GM03348 (cell line): ENCODE measurements around the gene MANF.
"Not testable (repeated sequence)": the region's sequence is repeated elsewhere in the genome, so short reads cannot be mapped to it uniquely, and the experiment has no call there.

Source experiments
- DNase-seq: peaks from one replicate; pipeline ENCODE4 v3.0.0; 2012; ENCODE audit warnings: low spot score

Gene MANF

DNA sequence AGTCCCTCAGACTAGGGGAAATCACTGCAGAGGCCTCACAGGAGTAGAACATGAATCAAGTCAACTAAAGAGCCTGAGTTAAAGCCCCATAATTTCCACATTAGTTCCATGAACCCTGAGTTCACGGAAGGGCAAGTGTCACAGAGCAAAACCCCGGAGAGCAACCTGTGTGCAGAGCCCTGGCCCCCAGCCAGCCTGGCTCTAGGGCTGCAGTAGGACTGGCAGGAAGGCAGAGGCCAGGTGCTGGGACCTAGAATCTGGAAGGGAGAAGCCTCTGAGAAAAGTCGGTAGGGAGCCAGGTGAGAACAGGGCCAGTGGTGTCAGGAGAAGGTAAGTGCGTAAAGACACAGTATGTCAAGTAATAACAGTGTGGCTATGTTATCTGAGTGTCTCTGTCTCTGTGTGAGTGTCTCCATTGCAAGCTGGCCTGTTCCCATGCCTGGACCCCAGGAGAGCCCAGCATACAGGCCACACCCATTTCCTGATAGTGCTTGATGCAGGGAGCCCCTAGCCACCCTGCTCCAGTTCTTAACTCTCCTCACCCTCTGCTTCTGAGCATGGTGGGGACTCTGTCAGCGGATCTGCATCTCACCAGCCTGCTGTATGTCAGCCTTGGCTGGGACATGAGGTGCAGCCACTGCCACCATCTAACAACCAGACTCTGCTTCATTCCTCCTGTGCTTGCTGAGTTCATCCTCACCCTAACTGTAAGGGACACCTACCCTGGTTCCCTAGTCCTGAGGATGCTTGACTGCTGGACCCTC is 11.3 kb upstream of the MANF start:
- DNase-seq, result no peak

DNA sequence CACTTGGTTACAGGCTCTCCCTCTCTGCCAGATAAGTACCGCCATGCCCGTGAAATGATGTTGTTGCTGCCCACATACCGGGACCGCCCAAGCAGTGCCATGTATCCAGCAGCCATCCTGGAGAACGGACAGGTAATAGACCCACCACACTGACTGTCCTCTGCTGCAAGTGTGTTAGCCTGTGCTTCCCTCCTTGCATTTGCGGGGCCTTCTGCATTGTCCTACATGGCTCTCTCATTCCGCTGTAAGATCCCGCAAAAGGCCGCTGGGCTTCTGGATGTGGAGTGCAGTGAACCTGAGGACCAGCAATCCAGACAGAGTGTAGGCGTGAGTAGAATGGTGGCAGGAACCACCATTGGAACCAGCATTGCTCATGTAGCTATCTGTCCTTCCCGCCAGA is 10.6 kb upstream of the MANF start:
- DNase-seq, result no peak

DNA sequence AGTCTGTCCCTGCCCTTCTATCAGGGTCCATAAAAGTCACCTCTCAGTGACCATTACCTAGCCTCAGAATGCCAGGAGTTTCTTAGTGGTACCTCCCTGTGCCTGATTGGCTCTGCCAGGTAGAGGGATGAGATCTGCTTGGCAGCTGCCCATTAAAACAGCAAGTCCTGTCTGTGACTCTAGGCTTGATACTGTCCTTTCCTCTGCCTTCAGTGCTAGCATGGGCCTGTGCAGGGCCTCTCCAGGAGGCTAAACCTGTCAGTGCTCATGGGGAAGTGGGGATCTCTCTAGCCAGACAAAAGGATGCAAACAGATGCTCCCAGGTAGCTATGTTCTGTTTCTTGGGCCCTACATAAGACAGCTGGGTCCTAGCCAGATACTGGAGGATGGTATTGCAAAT is 10.0 kb upstream of the MANF start:
- no peak for DNase-seq

DNA sequence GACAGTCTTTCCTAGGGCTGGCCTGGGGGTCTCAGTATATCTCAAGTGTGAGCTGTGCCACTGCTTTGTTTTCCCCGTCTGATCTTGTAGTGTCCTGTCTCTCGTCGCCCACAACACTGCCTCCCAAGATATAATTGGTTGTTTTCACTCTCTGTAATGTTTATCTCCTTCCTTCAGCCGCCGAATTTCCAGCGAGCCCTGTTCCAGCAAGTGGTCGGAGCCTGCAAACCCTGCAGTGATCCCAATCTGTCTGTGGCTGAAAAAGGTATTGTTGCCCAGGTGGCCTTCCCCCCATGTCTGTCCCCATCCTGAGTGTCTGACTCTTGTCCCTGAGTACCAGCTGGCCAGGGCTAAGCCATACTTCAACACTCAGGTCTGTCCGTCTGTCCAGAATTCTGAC is 9.5 kb upstream of the MANF start:
- no peak for DNase-seq

DNA sequence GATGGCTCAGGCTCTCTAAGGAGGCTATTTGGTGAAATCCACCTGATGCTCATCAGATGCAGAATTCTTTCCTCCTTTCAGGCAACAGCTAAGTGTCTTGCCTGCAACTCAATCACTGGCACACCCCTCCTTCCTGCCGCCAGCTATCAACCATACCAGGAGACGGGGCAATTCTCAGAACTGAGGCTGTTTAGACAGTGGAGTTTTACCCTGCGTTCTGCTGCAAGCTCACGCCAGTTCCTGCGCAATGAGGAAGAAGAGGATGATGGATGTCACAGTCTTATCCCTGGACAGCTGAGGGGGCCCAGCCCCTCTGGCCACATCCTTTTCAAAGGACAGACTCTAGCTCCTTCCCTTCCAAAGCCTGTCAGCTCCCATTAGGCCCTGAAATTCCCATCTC is 7.0 kb upstream of the MANF start:
- no peak for DNase-seq

DNA sequence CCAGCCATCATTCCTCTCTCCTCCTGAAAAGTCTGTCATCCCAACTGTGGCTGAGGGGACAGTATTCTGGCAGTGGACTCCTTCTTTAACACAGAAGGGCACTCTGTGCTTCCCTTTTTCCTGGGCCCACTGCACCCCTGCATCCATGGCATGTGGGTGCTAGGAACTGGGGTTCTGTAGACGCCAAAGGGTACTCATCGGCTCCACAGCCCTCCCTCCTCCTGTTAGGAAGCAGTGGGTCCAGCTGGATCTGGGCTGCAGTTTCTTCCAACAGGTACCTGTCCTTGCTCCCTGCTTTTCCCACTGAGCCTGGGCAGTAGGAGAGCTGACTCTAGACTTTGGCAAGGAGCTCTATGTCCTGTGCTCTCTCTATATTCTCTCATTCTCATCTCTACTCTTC is 6.4 kb upstream of the MANF start:
- no peak for DNase-seq

DNA sequence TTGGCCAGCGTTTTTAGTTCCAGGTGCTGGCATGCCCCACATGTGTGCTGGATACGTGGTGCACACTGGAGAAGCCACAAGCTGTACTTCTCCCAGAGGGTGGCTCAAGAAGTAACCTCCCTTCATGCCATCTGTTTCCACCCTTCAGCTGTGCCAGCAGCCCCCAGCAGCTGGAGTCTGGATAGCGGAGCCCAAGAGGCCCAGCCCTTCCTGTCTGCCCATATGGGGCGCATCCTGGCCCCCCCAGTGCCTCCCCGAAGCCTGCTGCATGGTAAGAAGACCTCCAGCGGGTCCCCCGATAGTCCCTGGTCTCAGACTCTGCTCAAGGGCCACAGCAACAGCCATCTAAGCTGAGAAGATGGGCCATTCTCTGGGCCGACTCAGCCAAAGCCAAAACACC is 5.8 kb upstream of the MANF start:
- no peak for DNase-seq

DNA sequence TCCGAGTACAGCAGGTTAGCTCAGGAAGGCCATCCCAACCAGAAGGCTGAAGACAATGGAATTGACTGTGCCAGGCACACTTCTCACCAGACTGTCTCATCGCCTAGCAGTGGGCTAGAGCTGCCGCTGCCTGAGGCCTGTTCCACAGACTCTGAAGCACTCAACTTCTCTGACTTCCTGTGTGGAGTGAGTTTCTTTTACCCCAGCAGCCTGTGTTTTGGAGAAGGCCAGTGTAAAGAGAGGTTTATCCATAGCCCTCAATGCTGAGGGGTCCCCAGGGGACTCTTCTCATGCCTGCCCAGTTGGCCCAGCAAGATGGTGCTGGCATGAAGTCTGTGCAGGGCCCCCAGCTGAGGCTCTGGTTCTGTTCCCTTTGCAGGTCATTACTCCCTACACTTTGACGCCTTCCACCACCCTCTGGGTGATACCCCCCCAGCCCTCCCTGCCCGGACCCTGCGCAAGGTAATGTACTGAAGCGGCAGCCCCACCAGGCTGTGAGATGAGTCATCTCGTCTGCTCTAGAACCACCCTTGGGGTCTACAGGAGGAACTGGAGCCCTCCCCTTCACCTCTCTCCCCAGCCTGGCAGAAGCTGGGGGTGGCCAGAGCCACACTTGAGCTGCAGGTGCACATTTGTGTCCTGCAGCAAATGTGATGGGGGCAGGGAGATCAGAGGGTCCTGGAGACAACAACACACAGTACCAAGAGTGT is 5.2 kb upstream of the MANF start:
- DNase-seq, result no peak

DNA sequence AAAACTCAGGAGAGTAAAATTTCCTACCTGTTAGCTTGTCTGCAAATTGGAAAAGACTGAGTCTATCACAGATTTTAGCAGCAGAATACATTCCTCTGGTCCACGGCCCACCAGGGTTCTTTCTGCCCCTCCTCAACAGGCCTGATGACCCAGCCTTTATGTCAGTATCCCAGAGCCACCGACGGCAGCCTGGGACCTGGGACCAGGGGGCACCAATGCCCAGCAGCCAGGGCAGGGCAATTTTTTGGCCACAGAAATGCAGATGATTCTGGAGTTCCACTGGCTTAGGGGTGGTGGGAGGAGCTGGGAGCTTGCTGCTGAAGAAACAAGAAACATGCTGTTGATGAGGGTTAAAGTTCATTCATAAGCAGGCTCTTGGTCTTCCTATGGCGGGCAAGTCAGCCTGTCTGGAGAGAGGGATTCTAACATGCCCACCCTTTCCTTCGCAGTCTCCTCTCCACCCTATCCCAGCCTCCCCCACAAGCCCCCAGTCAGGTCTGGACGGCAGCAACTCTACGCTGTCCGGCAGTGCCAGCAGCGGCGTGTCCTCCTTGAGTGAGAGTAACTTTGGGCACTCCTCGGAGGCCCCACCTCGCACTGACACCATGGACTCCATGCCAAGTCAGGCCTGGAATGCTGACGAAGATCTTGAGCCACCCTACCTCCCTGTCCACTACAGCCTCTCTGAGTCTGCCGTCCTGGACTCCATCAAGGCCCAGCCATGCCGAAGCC is 4.3 kb upstream of the MANF start:
- no peak for DNase-seq

DNA sequence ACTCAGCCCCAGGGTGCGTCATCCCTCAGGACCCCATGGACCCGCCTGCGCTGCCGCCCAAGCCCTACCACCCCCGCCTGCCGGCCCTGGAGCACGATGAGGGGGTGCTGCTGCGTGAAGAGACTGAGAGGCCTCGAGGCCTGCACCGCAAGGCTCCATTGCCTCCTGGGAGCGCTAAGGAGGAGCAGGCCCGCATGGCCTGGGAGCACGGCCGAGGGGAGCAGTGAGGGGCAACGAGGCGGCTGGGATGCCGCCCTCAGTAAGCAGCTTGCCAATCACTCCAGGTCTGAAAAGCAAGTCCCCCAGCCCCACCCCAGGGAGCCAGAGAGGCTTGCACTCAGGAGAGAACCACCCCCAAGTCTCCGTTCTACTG is 3.8 kb upstream of the MANF start:
- DNase-seq, result no peak

DNA sequence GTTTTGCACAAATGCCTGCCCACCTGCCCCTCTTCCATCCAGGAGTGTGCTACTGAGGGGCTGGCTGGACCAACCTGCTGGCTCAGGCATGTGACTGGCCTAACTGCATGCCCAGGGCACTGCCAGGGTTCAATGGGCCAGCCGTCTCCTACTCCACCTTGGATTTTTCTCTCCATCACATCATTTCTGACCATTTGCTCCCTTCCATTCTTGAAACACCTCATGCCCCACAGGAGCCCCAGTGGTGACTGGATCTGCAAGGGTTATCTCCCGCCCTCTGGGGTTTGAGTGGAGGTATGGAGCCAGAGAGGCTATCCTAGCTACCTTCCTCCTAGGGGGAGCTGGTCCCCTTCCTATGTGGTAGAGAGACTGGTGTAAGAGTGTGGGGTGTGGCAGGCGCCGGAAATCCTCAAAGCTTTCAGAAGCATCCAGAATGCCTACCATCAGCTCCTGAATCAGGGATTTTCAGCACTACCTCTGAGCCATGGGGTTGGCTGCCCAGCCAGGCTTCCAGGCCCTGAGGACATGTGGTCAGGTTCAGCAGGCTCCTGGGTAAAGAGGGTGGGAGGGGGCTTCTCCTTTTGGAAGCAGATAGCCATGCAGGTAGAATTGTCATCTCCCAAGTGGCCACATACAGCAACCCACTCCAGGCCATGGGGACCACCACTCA is 2.9 kb upstream of the MANF start:
- DNase-seq, result no peak

DNA sequence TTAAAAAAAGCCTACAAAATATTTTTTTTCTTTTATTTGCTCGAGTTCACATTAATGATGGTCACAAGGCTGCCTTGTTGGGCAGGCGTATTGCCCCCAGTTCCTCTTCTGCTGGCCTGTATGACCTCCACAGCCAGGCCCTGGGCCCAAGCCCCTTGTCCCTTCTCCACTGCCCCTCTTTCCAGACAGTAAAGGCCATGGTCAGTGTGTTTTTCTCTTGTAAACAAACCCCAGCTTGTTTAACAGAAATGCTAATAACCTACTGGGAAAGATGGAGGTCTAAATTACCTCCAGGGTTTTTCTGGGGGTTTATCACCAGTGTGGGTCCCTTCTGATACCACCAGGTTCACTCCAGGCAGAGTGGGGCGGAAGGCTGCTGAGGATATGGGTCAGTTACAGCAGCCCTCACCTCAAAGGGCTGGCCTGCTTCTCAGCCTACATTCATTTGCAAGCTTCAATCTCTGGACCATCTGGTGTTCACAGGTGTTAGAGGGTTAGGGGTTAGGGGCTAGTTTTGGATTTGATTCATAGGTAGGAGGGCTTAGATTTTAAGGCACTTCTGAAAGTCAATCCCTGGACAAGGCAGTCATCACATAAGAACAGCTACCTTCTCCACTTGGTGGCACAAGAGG is 2.0 kb upstream of the MANF start:
- DNase-seq, result no peak

DNA sequence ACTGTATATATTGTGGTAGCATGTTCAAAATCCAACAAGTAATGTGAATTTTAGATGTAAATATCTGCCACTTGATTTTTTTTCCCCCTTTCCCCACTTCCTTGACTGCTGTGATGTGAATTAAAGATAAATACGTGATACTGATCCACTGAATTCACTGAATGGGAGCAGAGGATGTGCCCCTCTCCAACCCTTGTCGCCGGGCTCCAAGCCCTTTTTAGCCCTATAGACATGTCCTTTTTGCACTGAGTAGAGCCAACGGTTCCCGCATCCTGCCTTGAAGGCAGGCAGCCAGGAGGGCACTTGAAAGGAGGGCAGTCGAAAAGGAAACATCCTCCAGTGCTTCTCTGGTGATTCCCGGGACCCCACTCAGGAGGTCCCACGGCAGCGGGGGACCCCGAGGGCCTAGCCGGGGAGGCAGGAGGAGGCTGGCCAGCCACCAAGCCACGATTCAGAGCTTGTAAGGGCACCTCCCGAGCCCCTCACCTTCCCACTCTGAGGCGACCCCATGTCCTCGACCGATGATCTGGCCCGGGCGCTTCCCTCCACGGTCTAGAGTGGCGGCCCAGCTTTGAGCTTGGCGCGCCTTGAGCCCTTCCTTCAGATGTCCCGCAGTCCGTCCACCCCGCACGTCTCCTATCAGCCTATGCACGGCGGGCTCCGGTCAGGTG is 901 bp upstream of the MANF start:
- peak; percentile 63 for DNase-seq

DNA sequence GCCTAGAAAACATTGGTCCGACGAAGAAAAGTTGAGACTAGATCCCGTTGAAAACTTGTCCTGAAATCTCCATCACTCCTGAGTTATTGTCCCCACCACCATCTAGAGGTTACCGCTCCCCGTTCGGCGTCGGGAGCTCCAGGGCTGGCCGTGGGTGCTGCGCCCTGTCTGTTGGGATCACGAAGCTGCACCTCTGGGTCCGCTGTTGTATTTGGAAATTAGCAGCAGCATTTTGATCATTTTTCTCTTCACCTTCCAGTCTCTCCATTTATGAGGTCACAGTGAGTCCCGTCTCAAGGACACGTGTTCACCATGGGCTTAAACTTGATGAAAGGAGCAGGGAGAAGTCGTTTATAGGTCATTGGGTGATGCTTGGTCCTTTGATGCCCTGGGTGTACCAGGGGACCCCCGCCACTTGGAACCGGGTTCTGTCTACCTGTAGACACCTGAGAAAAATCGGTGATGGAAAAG is 565 bp downstream of the MANF start:
- DNase-seq, result peak; percentile 33

DNA sequence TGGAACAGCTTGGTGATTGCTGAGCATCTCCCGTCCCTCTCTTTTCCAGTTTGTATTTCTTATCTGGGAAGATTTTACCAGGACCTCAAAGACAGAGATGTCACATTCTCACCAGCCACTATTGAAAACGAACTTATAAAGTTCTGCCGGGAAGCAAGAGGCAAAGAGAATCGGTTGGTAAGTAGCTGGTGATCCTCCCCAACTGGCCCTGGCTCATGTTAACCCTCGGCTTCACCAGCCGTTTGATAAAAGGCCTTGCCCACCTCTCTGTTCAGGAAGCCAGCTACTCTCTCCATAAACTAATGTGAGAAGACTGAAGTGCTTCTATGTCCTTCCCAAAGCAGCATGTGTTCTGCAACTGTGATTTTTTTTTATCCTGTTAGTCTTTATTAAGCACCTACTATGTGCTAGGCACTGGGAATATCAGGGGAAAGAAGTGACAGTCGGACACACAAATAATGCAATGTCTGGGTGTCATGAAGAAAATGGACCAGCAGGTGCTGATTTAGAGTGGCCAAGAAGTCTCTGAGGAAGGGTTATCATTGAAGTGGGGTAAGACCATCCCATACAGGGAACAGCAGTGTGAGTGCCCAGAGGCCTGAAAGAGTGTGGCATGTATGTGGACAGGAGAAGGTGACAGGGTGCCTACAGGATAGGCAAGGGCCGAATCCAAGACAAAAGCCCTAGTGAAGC is 1.2 kb downstream of the MANF start:
- no peak for DNase-seq

DNA sequence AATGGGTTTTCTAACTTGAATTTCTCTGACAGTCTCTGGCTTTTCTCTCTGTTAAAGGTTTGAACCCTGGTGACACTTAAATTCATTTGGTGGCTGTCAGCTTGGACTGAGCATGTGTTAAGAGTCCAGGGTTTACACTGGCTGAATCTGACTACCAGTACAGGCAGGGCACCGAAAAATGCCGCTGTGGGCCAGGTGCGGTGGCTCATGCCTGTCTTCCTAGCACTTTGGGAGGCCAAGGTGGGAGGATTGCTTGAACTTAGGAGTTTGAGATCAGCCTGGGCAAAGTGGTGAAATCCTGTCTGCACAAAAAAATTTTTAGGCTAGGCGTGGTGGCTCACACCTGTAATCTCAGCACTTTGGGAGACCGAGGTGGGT is 1.8 kb downstream of the MANF start:
- no peak for DNase-seq

DNA sequence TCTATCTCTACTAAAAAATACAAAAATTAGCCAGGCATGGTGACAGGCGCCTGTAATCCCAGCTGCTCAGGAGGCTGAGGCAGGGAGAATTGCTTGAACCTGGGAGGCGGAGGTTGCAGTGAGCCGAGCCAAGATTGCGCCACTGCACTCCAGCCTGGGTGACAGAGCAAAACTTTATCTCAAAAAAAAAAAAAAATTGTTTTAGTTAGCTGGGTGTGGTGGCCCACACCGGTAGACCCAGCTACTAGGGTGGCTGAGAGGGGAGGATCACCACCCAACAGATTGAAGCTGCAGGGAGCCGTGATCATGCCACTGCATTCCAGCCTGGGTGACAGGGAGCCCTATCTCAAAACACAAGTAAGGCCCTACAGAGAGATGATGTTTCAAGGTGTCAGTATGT is 2.2 kb downstream of the MANF start:
- DNase-seq, result not testable (repeated sequence)

DNA sequence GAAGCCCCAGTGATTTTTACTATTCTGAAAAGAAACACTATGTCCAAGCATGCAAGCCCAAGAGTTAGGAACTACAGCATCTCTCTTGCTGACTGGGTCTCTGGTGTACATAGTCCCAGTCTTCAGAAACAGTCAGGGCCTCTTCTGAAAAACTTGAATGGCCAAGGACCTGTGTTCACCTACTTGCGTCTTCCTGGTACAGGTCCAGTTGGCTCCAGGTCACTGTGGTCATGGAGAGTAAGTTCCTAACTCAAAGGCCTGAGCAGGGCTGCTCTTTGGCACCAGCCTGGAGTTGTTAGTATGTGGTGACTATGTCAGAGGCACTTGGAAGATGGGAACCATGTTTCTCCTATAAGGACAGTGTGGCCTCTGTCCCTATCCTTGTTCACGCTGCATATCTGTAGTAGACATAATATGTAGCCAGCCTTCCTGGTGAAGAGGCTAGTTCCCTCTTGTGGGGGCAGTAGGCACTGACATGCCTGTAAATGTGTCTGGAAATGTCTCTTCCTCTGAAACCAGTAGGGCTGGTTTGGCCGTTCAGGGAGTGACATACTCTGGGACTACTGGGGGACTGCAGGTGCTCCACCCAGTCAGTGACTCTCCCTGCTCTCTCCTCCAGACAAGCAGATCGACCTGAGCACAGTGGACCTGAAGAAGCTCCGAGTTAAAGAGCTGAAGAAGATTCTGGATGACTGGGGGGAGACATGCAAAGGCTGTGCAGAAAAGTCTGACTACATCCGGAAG is 3.4 kb downstream of the MANF start:
- DNase-seq, result no peak

DNA sequence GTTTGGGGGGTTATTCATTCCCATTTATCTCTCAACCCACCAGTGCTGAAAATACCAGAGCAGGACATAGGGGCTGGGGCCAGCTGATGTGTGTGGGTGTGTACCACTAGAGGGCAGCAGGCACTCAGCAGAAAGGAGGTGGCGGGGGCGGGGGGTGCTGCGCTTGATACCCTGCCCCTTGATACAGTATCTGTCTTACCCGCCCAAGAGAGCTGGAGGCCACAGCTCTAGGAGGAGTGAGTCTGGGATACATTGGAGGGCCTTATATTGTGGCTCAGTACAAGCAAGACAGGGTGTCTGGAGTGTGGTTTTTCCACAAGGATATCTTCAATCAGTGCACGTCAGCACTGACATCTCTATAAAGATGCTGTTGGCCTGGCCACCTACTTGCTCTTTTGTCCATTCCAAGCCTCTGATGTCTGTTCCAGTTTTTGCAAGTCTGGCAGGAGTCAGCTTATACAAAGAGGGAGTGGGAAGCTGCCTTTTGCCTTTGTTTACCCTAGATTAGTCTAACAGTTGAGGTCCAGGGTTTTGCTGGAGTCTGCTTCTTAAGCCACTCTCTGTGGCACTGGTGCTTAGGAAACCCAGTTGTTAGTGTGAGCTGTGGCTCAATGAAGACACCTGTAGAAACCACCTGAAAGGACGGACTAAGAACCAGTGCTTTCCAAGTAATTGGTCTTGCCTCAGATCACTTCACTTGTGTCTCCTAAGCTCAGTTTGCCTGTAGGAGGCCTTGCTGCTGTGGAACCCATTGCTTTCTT is 4.5 kb downstream of the MANF start:
- DNase-seq, result peak; percentile 75
